IMR-90 (cell line): ENCODE measurements around the gene TOMM40L. TPM values are rescaled to one million over a fixed set of nuclear protein-coding genes. Genes with fewer than 3 reads are reported as not detected.

Experiments
- ATAC-seq: fragments of 200-7000 bp; cut with Tn5 transposase; 2 replicates; pipeline ENCODE4 v1.9.1; 2020; ENCODE audit warnings: low read depth, mild to moderate bottlenecking, moderate library complexity
- BruUV-seq: library from RNA; stranded (reverse); fragments of 400-500 nt; replicated peaks from 2 replicates; lab custom pipeline; 2021; lab: Mats Ljungman, UMichigan
- CTCF ChIA-PET: fragments of 300-600 bp; formaldehyde crosslinking; extraction: SDS; loops from one replicate; lab custom pipeline; 2021; ENCODE audit warnings: antibody characterized with exemption; lab: Yijun Ruan, JAX
- POLR2A ChIA-PET: fragments of 300-600 bp; sonication (Branson Sonifier 250); formaldehyde crosslinking; loops from one replicate; lab custom pipeline; 2022; ENCODE audit warnings: antibody characterized with exemption; ENCODE audit not compliant: unreplicated experiment; lab: Charles Lee
- DNase-seq: peaks from one replicate; pipeline ENCODE4 v3.0.0; 2013
- H2AFZ ChIP-seq: replicated peaks from 2 replicates; pipeline ENCODE3; 2013; ENCODE audit warnings: low read length, mild to moderate bottlenecking; ENCODE audit not compliant: poor library complexity
- H2AK5ac ChIP-seq: 2 replicates; pipeline ENCODE4 v1.6.1; 2013; ENCODE audit warnings: low read depth, low read length, inconsistent platforms
- H2AK9ac ChIP-seq: replicated peaks from 2 replicates; pipeline ENCODE3; 2013; ENCODE audit warnings: mild to moderate bottlenecking, low read depth, low read length, moderate library complexity; ENCODE audit not compliant: poor library complexity
- H2BK120ac ChIP-seq: 2 replicates; pipeline ENCODE4 v1.6.1; 2013; ENCODE audit warnings: low read depth, low read length, inconsistent platforms
- H2BK15ac ChIP-seq: 3 replicates; pipeline ENCODE4 v1.6.1; 2013; ENCODE audit warnings: low read depth, low read length, inconsistent platforms
- H2BK20ac ChIP-seq: 2 replicates; pipeline ENCODE4 v1.6.1; 2013; ENCODE audit warnings: low read depth, mild to moderate bottlenecking, inconsistent platforms, low read length, moderate library complexity
- H2BK5ac ChIP-seq: 2 replicates; pipeline ENCODE4 v1.6.1; 2013; ENCODE audit warnings: mild to moderate bottlenecking, low read depth, low read length, inconsistent platforms; ENCODE audit not compliant: poor library complexity, severe bottlenecking
- H3K14ac ChIP-seq: replicated peaks from 2 replicates; pipeline ENCODE4 v1.6.1; 2013; ENCODE audit warnings: low read depth, low read length, inconsistent platforms
- H3K18ac ChIP-seq: 2 replicates; pipeline ENCODE4 v1.6.1; 2013; ENCODE audit warnings: low read depth, low read length, control low read depth
- H3K23ac ChIP-seq: 2 replicates; pipeline ENCODE4 v1.6.1; 2013; ENCODE audit warnings: low read depth, low read length, inconsistent platforms
- H3K27ac ChIP-seq: 2 replicates; pipeline ENCODE4 v1.5.1; 2013; ENCODE audit warnings: mild to moderate bottlenecking, control low read depth, low read length; ENCODE audit not compliant: insufficient read depth
- H3K27me3 ChIP-seq: 2 replicates; pipeline ENCODE4 v1.6.1; 2013; ENCODE audit warnings: low read length; ENCODE audit not compliant: control insufficient read depth, insufficient read depth
- H3K36me3 ChIP-seq: 2 replicates; pipeline ENCODE4 v1.6.1; 2013; ENCODE audit warnings: low read length, mixed read lengths; ENCODE audit not compliant: control insufficient read depth, insufficient read depth
- H3K4ac ChIP-seq: 2 replicates; pipeline ENCODE4 v1.6.1; 2013; ENCODE audit warnings: low read depth, low read length, inconsistent platforms
- H3K4me1 ChIP-seq: 2 replicates; pipeline ENCODE4 v1.6.1; 2013; ENCODE audit warnings: low read length, mixed read lengths; ENCODE audit not compliant: control insufficient read depth, insufficient read depth
- H3K4me2 ChIP-seq: 2 replicates; pipeline ENCODE4 v1.6.1; 2013; ENCODE audit warnings: low read depth, mild to moderate bottlenecking, control low read depth, low read length, moderate library complexity
- H3K4me3 ChIP-seq: 2 replicates; pipeline ENCODE4 v1.5.1; 2013; ENCODE audit warnings: low read depth, mild to moderate bottlenecking, control low read depth, low read length, moderate library complexity; ENCODE audit not compliant: insufficient read depth
- H3K56ac ChIP-seq: 2 replicates; pipeline ENCODE4 v1.6.1; 2013; ENCODE audit warnings: low read length, inconsistent platforms; ENCODE audit not compliant: insufficient read depth; ENCODE audit errors: extremely low read depth
- H3K79me1 ChIP-seq, 2 experiments: 2 replicates each; pipeline ENCODE4 v1.6.1; 2013; ENCODE audit warnings: low read length in 2 of 2, inconsistent platforms in 1 of 2, low read depth in 1 of 2
- H3K9ac ChIP-seq: 2 replicates; pipeline ENCODE4 v1.6.1; 2013; ENCODE audit warnings: low read depth, low read length, control low read depth
- H3K9me1 ChIP-seq: 2 replicates; pipeline ENCODE4 v1.6.1; 2013; ENCODE audit warnings: low read length, inconsistent platforms; ENCODE audit not compliant: insufficient read depth
- H3K9me3 ChIP-seq: 2 replicates; pipeline ENCODE4 v1.6.1; 2013; ENCODE audit warnings: low read length; ENCODE audit not compliant: control insufficient read depth, insufficient read depth
- H4K20me1 ChIP-seq: 2 replicates; pipeline ENCODE4 v1.6.1; 2013; ENCODE audit warnings: low read length, inconsistent platforms; ENCODE audit not compliant: insufficient read depth
- H4K5ac ChIP-seq: 2 replicates; pipeline ENCODE4 v1.6.1; 2013; ENCODE audit warnings: mild to moderate bottlenecking, low read depth, low read length, control low read depth
- H4K8ac ChIP-seq, 2 experiments: 2 replicates each; pipeline ENCODE4 v1.6.1; 2013; ENCODE audit warnings: low read depth in 2 of 2, low read length in 2 of 2, control low read depth in 1 of 2, inconsistent platforms in 1 of 2
- H4K91ac ChIP-seq: 2 replicates; pipeline ENCODE4 v1.6.1; 2013; ENCODE audit warnings: low read depth, low read length, inconsistent platforms; ENCODE audit not compliant: insufficient read depth
- BHLHE40 ChIP-seq: fragments of 150-350 bp; IDR thresholded peaks from 2 replicates; pipeline ENCODE4 v1.6.1; 2016; ENCODE audit warnings: mild to moderate bottlenecking, low read depth, low read length
- CEBPB ChIP-seq: IDR thresholded peaks from 2 replicates; pipeline ENCODE4 v1.6.1; 2012; ENCODE audit warnings: low read depth, low read length, improper control_type of control experiment
- MXI1 ChIP-seq: IDR thresholded peaks from 2 replicates; pipeline ENCODE4 v1.6.1; 2012; ENCODE audit warnings: low read depth, mild to moderate bottlenecking, low read length, moderate library complexity, borderline replicate concordance
- NFE2L2 ChIP-seq: fragments of 150-350 bp; IDR thresholded peaks from 2 replicates; pipeline ENCODE4 v1.6.1; 2016; ENCODE audit warnings: low read depth, mild to moderate bottlenecking, low read length
- POLR2A ChIP-seq: IDR thresholded peaks from 2 replicates; pipeline ENCODE4 v1.6.1; 2012; ENCODE audit warnings: mild to moderate bottlenecking, low read depth, low read length
- RAD21 ChIP-seq: IDR thresholded peaks from 2 replicates; pipeline ENCODE4 v1.6.1; 2012; ENCODE audit warnings: low read length, improper control_type of control experiment
- RFX5 ChIP-seq: IDR thresholded peaks from 2 replicates; pipeline ENCODE4 v1.8.0; 2012; ENCODE audit warnings: low read depth, mild to moderate bottlenecking, low read length, moderate library complexity
- WGBS, 2 experiments: methylation state at CpG; one replicate each; pipeline versions ENCODE4 v1.1.5 to v1.1.7; 2013; ENCODE audit warnings: missing lambda C conversion rate in 2 of 2; ENCODE audit not compliant: insufficient read length in 1 of 2; ENCODE audit errors: extremely low coverage in 2 of 2; 5-methylcytosine and 5-hydroxymethylcytosine counted together
- dilution Hi-C: fragments of 300-500 bp; cut with HindIII; formaldehyde crosslinking; loops from one replicate; pipeline ENCODE4 v1.14.3; 2018; ENCODE audit warnings: low sequenced_read_pairs; ENCODE audit not compliant: unreplicated experiment
- in situ Hi-C: fragments of 300-500 bp; cut with MboI; formaldehyde crosslinking; loops from 3 replicates; pipeline ENCODE4 v1.14.3; 2019; ENCODE audit warnings: low sequenced_read_pairs, inconsistent platforms, mixed read lengths
- intact Hi-C: fragments of 100-400 bp; cut with micrococcal nuclease; formaldehyde crosslinking; loops from 2 replicates; pipeline ENCODE4 v1.10.0; 2022
- polyA plus RNA-seq, 3 experiments: library from polyadenylated mRNA; depleted of rRNA; stranded (reverse); fragments of >200 nt; gene quantifications; 2 replicates each; pipeline ENCODE4 v1.2.3, GENCODE V29; 2012; ENCODE audit warnings: low replicate concordance in 1 of 3
- total RNA-seq: library from RNA; depleted of rRNA; stranded (reverse); fragments of >200 nt; gene quantifications from 2 replicates; pipeline ENCODE4 v1.2.3, GENCODE V29; 2012
- TF ChIP-seq, protein P1 (sequence below): fragments of 150-350 bp; IDR thresholded peaks from 2 replicates; pipeline ENCODE4 v1.6.1; 2017; ENCODE audit warnings: mild to moderate bottlenecking, antibody characterized with exemption, low read length, low read depth
- TF ChIP-seq, protein P2 (sequence below): fragments of 150-350 bp; IDR thresholded peaks from 2 replicates; pipeline ENCODE4 v1.6.1; 2016; ENCODE audit warnings: low read depth, mild to moderate bottlenecking, low read length, moderate library complexity, borderline replicate concordance

TOMM40L gene
- total and polyA plus RNA-seq, 2 of the 4 experiments (the other 2 are of a cell fraction) = 7.7 to 12.5 TPM

DNA sequence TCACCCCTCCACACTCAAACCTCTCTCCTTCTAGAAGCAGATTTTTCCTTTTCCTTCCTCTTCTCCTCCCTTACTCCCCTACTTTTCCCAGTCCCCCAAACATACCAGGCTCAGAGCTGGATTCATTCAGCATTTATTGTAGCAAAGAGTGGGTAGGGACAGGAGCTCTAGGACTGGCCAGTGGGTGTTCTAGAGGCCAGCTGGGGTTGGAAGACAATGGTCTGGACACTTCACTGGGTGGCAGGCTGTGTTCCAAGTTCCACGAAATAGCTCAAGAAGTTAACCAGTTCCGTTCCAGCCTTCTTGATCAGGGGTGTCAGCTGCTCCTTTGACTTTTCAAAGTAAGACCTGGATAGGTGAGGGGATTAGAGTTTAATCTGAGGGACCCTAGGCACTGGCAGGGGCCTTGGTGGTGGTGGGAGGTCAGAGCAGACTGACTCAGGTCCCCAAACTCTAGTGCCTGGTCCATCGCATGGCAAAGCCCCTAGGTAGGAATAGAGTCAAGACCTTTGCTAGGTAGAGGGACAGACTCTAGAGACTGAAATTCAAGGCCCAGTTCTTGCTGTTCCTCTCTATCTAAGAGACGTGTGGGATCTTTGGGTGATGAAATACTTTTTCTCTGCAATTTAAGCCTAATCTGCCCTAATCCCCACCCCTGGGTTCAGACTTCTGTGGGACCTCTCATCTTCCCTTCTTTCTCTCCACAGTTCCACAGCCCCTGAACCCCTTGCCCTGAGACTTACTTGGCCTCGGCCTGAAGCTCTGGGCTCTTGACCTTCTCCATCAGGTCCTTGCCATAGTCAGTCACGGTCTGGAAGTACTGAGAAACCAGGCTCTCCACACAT is 3.5 kb upstream of the TOMM40L start:
- no peak for ATAC-seq
- H4K91ac ChIP-seq = no peak overlapping the region
- no peak overlapping the region for H4K5ac ChIP-seq
- no peak overlapping the region for H3K18ac ChIP-seq
- TF ChIP-seq CEBPB (no peak), MXI1 (no peak), NFE2L2 (no peak), BHLHE40 (no peak), RFX5 (no peak), POLR2A (no peak), RAD21 (no peak)
- TF ChIP-seq, protein P1, sequence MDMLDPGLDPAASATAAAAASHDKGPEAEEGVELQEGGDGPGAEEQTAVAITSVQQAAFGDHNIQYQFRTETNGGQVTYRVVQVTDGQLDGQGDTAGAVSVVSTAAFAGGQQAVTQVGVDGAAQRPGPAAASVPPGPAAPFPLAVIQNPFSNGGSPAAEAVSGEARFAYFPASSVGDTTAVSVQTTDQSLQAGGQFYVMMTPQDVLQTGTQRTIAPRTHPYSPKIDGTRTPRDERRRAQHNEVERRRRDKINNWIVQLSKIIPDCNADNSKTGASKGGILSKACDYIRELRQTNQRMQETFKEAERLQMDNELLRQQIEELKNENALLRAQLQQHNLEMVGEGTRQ = no peak
- TF ChIP-seq, protein P2, sequence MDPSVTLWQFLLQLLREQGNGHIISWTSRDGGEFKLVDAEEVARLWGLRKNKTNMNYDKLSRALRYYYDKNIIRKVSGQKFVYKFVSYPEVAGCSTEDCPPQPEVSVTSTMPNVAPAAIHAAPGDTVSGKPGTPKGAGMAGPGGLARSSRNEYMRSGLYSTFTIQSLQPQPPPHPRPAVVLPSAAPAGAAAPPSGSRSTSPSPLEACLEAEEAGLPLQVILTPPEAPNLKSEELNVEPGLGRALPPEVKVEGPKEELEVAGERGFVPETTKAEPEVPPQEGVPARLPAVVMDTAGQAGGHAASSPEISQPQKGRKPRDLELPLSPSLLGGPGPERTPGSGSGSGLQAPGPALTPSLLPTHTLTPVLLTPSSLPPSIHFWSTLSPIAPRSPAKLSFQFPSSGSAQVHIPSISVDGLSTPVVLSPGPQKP = no peak
- no peak overlapping the region for H2BK15ac ChIP-seq
- H3K9ac ChIP-seq = no peak overlapping the region
- ChIA-PET POLR2A (no interaction called here), CTCF (interaction anchor here (1.4 kb wide), 1 partner anchor 160 kb away, joined by 6 read pairs; no protein-coding TSS in a partner anchor)
- no peaks in the 10 kb centered on the region for H4K20me1 ChIP-seq
- H4K8ac ChIP-seq = no peak overlapping the region
- H2BK120ac ChIP-seq = no peak overlapping the region
- peaks cover 9 to 14% of the 10 kb centered on the region in 2 experiments; a peak in 3 of 4 replicates for H3K79me1 ChIP-seq
- H2BK5ac ChIP-seq = no peak overlapping the region
- 48% methylated on average over 2 of the region's 6 CpGs; no CpG with 5 or more reads in 1 of the 2 experiments for WGBS, 2 experiments
- H3K4me3 ChIP-seq = no peak overlapping the region
- no peaks in the 10 kb centered on the region; the same call in 1 of the 2 replicates for H3K27me3 ChIP-seq
- in situ Hi-C loops = no loop called here
- no peak overlapping the region for H3K14ac ChIP-seq
- no peak overlapping the region for H2BK20ac ChIP-seq
- no peak overlapping the region for H3K27ac ChIP-seq
- H3K4me2 ChIP-seq = no peak overlapping the region
- H3K4me1 ChIP-seq = peaks cover 13% of the 10 kb centered on the region
- no peak overlapping the region for H2AK5ac ChIP-seq
- BruUV-seq = no TSS peak
- H3K56ac ChIP-seq = no peak overlapping the region
- no peaks in the 10 kb centered on the region for H3K9me3 ChIP-seq
- no peak overlapping the region for H2AFZ ChIP-seq
- DNase-seq = no peak
- intact Hi-C loops = no loop called here
- H3K36me3 ChIP-seq = no peaks in the 10 kb centered on the region
- H3K4ac ChIP-seq = no peak overlapping the region
- dilution Hi-C loops = no loop called here
- peaks cover 6% of the 10 kb centered on the region for H3K9me1 ChIP-seq
- no peak overlapping the region for H3K23ac ChIP-seq
- H2AK9ac ChIP-seq = no peak overlapping the region
